ENCODE measurements around the gene SRRT. TPM values are rescaled to one million over a fixed set of nuclear protein-coding genes. Genes with fewer than 3 reads are reported as not detected.

Gene SRRT
- total and polyA plus RNA-seq, 10 of the 15 experiments (the other 5 are each of a cell fraction or from before 2014, with no cell fraction given) = 11.1 to 254 (median 111) TPM

DNA sequence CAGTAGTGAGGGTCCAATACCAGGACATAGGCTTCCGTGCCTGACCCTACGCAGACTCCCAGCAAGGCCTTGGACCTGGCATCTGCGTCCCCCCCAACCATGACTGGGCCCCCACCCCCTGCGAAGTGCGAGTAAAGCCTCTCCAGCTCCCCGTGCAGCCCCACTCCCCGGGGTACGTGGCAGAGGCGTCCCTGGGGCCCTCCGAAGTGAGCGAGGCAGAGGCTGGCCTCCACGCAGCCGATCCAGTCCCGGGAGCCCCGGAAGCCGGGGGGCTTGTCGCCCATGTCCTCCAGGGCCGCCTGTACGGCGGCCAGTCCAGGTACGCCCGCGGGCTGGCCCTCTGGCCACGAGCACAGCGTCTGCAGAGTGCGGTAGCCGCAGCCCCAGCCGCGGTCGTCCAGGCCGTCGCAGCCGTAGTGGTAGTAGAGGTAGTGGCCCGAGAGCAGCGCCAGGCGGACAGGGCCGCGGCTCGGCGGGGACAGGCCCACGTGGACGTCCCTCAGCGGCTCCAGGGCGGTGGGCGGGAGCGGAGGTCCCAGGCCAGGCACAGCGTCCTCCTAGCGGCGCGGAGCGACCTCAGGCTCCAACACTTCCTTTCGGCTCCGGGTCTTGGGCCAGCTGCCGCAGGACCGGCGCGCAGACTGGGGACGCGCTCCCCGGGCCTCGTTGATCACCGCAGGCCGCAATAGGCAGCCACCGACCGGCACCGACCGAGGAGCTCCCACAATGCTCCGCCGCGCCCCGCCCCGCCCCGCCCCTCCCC, 14.3 kb downstream of the SRRT start, which contains the start of gene UFSP1 (continued):
- TF ChIP-seq, protein P1, sequence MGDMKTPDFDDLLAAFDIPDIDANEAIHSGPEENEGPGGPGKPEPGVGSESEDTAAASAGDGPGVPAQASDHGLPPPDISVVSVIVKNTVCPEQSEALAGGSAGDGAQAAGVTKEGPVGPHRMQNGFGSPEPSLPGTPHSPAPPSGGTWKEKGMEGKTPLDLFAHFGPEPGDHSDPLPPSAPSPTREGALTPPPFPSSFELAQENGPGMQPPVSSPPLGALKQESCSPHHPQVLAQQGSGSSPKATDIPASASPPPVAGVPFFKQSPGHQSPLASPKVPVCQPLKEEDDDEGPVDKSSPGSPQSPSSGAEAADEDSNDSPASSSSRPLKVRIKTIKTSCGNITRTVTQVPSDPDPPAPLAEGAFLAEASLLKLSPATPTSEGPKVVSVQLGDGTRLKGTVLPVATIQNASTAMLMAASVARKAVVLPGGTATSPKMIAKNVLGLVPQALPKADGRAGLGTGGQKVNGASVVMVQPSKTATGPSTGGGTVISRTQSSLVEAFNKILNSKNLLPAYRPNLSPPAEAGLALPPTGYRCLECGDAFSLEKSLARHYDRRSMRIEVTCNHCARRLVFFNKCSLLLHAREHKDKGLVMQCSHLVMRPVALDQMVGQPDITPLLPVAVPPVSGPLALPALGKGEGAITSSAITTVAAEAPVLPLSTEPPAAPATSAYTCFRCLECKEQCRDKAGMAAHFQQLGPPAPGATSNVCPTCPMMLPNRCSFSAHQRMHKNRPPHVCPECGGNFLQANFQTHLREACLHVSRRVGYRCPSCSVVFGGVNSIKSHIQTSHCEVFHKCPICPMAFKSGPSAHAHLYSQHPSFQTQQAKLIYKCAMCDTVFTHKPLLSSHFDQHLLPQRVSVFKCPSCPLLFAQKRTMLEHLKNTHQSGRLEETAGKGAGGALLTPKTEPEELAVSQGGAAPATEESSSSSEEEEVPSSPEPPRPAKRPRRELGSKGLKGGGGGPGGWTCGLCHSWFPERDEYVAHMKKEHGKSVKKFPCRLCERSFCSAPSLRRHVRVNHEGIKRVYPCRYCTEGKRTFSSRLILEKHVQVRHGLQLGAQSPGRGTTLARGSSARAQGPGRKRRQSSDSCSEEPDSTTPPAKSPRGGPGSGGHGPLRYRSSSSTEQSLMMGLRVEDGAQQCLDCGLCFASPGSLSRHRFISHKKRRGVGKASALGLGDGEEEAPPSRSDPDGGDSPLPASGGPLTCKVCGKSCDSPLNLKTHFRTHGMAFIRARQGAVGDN (IDR thresholded peaks at IDR 0.05) = 0 out of 2 replicates have a peak, but pooled peaks have one; percentile 29
- TF ChIP-seq MXI1 (IDR thresholded peaks at IDR 0.05; ENCODE audit: low read depth, low read length) (peak; percentile 49; the same call in 1 of the 2 replicates), BHLHE40 (IDR thresholded peaks at IDR 0.05; ENCODE audit: borderline replicate concordance in 1 of 2, low read depth in 2 of 2, low read length in 1 of 2) (peak in 1 of 2 experiments; percentile 11; a peak in 2 of 4 replicates), JUND (IDR thresholded peaks at IDR 0.05; ENCODE audit: low read depth, low read length) (no peak), POLR2AphosphoS5 (IDR thresholded peaks at IDR 0.05; ENCODE audit: low read length) (peak; percentile 19; the same call in 1 of the 2 replicates), POLR2A (IDR thresholded peaks at IDR 0.05; ENCODE audit: low read depth, low read length) (peak; percentile 78), LARP7 (IDR thresholded peaks at IDR 0.05) (peak; percentile 79), IKZF1 (conservative IDR thresholded peaks at IDR 0.05) (peak; percentile 51)
- TF ChIP-seq, protein P2, sequence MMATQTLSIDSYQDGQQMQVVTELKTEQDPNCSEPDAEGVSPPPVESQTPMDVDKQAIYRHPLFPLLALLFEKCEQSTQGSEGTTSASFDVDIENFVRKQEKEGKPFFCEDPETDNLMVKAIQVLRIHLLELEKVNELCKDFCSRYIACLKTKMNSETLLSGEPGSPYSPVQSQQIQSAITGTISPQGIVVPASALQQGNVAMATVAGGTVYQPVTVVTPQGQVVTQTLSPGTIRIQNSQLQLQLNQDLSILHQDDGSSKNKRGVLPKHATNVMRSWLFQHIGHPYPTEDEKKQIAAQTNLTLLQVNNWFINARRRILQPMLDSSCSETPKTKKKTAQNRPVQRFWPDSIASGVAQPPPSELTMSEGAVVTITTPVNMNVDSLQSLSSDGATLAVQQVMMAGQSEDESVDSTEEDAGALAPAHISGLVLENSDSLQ (IDR thresholded peaks at IDR 0.05) = peak; percentile 79
- TF ChIP-seq, protein P3, sequence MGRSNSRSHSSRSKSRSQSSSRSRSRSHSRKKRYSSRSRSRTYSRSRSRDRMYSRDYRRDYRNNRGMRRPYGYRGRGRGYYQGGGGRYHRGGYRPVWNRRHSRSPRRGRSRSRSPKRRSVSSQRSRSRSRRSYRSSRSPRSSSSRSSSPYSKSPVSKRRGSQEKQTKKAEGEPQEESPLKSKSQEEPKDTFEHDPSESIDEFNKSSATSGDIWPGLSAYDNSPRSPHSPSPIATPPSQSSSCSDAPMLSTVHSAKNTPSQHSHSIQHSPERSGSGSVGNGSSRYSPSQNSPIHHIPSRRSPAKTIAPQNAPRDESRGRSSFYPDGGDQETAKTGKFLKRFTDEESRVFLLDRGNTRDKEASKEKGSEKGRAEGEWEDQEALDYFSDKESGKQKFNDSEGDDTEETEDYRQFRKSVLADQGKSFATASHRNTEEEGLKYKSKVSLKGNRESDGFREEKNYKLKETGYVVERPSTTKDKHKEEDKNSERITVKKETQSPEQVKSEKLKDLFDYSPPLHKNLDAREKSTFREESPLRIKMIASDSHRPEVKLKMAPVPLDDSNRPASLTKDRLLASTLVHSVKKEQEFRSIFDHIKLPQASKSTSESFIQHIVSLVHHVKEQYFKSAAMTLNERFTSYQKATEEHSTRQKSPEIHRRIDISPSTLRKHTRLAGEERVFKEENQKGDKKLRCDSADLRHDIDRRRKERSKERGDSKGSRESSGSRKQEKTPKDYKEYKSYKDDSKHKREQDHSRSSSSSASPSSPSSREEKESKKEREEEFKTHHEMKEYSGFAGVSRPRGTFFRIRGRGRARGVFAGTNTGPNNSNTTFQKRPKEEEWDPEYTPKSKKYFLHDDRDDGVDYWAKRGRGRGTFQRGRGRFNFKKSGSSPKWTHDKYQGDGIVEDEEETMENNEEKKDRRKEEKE (IDR thresholded peaks at IDR 0.05) = no peak
- TF ChIP-seq, protein P4, sequence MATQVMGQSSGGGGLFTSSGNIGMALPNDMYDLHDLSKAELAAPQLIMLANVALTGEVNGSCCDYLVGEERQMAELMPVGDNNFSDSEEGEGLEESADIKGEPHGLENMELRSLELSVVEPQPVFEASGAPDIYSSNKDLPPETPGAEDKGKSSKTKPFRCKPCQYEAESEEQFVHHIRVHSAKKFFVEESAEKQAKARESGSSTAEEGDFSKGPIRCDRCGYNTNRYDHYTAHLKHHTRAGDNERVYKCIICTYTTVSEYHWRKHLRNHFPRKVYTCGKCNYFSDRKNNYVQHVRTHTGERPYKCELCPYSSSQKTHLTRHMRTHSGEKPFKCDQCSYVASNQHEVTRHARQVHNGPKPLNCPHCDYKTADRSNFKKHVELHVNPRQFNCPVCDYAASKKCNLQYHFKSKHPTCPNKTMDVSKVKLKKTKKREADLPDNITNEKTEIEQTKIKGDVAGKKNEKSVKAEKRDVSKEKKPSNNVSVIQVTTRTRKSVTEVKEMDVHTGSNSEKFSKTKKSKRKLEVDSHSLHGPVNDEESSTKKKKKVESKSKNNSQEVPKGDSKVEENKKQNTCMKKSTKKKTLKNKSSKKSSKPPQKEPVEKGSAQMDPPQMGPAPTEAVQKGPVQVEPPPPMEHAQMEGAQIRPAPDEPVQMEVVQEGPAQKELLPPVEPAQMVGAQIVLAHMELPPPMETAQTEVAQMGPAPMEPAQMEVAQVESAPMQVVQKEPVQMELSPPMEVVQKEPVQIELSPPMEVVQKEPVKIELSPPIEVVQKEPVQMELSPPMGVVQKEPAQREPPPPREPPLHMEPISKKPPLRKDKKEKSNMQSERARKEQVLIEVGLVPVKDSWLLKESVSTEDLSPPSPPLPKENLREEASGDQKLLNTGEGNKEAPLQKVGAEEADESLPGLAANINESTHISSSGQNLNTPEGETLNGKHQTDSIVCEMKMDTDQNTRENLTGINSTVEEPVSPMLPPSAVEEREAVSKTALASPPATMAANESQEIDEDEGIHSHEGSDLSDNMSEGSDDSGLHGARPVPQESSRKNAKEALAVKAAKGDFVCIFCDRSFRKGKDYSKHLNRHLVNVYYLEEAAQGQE (IDR thresholded peaks at IDR 0.05; ENCODE audit: low read depth, low read length) = no peak
